Adrenal gland (tissue), 5 donors: ENCODE data around the gene KIAA1958.

Source experiments
- CTCF ChIP-seq, 6 experiments: fragments of 450-650 bp in 4 of 6; fragments of 200-600 bp in 2 of 6; sonication (generic) in 1 of 6; IDR thresholded peaks; 1 replicate in 5 of 6; 2 replicates in 1 of 6; pipeline versions ENCODE4 v1.5.1 to v1.8.0; 2016 to 2021; ENCODE audit warnings: antibody characterized with exemption in 6 of 6, mild to moderate bottlenecking in 2 of 6, moderate library complexity in 1 of 6
- POLR2A ChIP-seq, 2 donors: fragments of 450-650 bp; IDR thresholded peaks; one replicate each; pipeline ENCODE4 v1.6.1; 2017; ENCODE audit warnings: antibody characterized with exemption in 2 of 2, mild to moderate bottlenecking in 2 of 2, moderate library complexity in 1 of 2
- donor health status: DM: no; HTN: no; CAD: no.

GRCh38 chr9:112501287-112501686 lies 14.7 kb downstream of the KIAA1958 start:
- no peak for TF ChIP-seq CTCF (IDR thresholded peaks at IDR 0.05)
- no peak for TF ChIP-seq POLR2A (IDR thresholded peaks at IDR 0.05)
